ENCODE measurements around the gene CEP78. TPM values are rescaled to one million over a fixed set of nuclear protein-coding genes. Genes with fewer than 3 reads are reported as not detected.

Gene CEP78
- total and polyA plus RNA-seq, 10 donors, result 7.1 to 20.1 (median 16.2) TPM

DNA sequence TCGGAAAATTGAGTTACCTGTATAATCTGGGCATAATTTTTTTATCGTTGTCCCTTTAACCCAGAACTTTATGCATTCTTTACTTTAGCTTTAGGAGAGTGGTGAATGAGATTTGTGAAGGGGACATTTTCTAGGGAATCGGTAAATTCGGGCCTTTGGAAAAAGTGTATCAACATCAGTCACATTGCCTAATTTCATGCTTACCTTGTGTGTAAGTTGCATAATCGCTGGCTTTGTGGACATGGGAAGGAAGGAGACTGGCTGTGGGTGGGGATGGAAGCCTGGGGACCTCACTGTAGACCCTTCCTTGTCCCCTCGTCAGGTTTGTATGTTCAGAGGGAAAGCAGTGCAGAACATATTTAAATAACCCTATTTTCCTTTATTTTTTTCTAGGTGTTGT is 64.3 kb downstream of the CEP78 start:
- peaks cover 0 to 28% (median 2%) of the 10 kb centered on the region in 6 donors for H3K36me3 ChIP-seq
- H3K27ac ChIP-seq, result no peak overlapping the region
- TF ChIP-seq POLR2AphosphoS5 (IDR thresholded peaks at IDR 0.05) (no peak), POLR2A (IDR thresholded peaks at IDR 0.05) (no peak)
- TF ChIP-seq, protein P1, sequence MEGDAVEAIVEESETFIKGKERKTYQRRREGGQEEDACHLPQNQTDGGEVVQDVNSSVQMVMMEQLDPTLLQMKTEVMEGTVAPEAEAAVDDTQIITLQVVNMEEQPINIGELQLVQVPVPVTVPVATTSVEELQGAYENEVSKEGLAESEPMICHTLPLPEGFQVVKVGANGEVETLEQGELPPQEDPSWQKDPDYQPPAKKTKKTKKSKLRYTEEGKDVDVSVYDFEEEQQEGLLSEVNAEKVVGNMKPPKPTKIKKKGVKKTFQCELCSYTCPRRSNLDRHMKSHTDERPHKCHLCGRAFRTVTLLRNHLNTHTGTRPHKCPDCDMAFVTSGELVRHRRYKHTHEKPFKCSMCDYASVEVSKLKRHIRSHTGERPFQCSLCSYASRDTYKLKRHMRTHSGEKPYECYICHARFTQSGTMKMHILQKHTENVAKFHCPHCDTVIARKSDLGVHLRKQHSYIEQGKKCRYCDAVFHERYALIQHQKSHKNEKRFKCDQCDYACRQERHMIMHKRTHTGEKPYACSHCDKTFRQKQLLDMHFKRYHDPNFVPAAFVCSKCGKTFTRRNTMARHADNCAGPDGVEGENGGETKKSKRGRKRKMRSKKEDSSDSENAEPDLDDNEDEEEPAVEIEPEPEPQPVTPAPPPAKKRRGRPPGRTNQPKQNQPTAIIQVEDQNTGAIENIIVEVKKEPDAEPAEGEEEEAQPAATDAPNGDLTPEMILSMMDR (IDR thresholded peaks at IDR 0.05 in 8 of 11, conservative IDR thresholded peaks at IDR 0.05 in 3 of 11), result no peak
- intact Hi-C loops (cut with DNase I; ENCODE audit: low total_unique reads), result no loop called here
- DNase-seq, result no peak
- H3K4me3 ChIP-seq, result no peak overlapping the region
- H3K9me3 ChIP-seq, result no peaks in the 10 kb centered on the region
- peaks cover 4 to 33% (median 27%) of the 10 kb centered on the region in 6 donors for H3K4me1 ChIP-seq
- peaks cover 0 to 54% (median 26%) of the 10 kb centered on the region in 7 donors for H3K27me3 ChIP-seq (replicated peaks in 1 of 7)
- WGBS, 5 donors, result 90 to 98% (median 96%) methylated on average over 6 of the region's 6 CpGs

DNA sequence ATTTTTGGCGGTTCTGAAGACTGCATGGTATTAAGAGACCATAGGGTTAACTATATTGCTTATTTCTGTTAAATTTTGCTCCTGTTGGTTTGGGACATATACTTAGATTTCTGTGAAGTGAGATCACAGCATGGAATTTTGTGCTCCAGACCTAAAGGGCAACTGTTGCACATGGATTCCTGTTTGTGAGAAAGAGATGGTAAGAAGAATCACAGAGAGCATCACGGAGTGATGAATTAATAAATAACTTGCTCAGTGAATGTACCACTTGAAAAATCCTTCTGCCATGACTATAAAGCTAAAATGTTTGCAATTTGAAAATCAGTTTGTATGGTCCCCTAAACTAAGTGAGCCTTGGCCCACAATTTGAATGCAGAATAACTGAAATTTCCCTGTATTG is 65.6 kb downstream of the CEP78 start:
- no peak overlapping the region for H3K4me3 ChIP-seq

DNA sequence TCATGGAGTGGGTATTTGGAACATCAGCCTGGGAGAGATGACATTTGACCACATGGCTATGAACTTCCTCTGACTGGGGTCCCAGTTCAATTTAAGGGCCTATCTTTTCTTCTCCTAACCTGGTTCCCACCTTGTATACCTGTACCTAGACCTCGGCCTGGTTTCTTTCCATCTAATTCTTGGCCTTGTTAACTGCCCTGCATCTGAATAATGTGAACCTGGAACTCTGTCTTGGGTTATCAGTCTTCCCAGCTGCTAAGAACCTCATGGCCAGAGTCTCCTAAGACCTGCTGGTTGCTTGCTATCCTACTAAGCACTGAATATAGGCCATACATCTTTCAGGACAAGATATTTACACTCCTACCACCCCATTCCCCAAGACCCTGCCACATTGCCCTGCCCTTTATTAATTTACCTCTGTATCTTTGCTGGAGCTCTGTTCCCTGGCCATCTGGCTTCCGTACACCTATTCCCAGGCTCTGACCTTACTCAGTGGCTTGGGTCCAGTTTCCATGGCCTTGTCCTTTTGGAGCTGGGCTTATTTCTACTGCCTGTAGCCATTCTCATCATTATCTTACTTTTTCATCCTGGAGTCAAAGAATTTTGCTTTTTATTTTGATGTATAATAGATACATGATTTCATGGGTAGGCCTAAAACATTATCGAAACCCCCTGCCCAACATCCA is 67.6 kb downstream of the CEP78 start:
- no peaks in the 10 kb centered on the region for H3K9me3 ChIP-seq
- peaks cover 0 to 26% (median 11%) of the 10 kb centered on the region in 7 donors for H3K27me3 ChIP-seq (replicated peaks in 1 of 7)
- peaks cover 0 to 4% (median 1%) of the 10 kb centered on the region in 6 donors for H3K4me1 ChIP-seq
- TF ChIP-seq POLR2A (IDR thresholded peaks at IDR 0.05) (no peak), POLR2AphosphoS5 (IDR thresholded peaks at IDR 0.05) (no peak)
- TF ChIP-seq, protein P1 (IDR thresholded peaks at IDR 0.05 in 8 of 11, conservative IDR thresholded peaks at IDR 0.05 in 3 of 11), result no peak
- H3K4me3 ChIP-seq, result no peak overlapping the region
- WGBS, 5 donors, result 85 to 99% (median 94%) methylated on average over 3 of the region's 3 CpGs
- DNase-seq, result no peak
- H3K27ac ChIP-seq, result no peak overlapping the region
- peaks cover 0 to 61% (median 7%) of the 10 kb centered on the region in 6 donors for H3K36me3 ChIP-seq
- intact Hi-C loops (cut with DNase I; ENCODE audit: low total_unique reads), result no loop called here

More for the DNA sequence above, 65.6 kb downstream of the CEP78 start:
- Histone ChIP-seq H3K27ac (no peak overlapping the region), H3K27me3 (replicated peaks in 1 of 7) (peaks cover 0 to 47% (median 26%) of the 10 kb centered on the region in 7 donors), H3K4me1 (peaks cover 4 to 24% (median 22%) of the 10 kb centered on the region in 6 donors), H3K9me3 (no peaks in the 10 kb centered on the region), H3K36me3 (peaks cover 0 to 40% (median 7%) of the 10 kb centered on the region in 6 donors)
- TF ChIP-seq POLR2AphosphoS5 (IDR thresholded peaks at IDR 0.05) (no peak), POLR2A (IDR thresholded peaks at IDR 0.05) (no peak)
- TF ChIP-seq, protein P1 (IDR thresholded peaks at IDR 0.05 in 8 of 11, conservative IDR thresholded peaks at IDR 0.05 in 3 of 11), result no peak
- intact Hi-C loops (cut with DNase I; ENCODE audit: low total_unique reads), result no loop called here
- 90 to 98% (median 94%) methylated on average over 2 of the region's 2 CpGs for whole genome bisulfite sequencing, 5 donors
- DNase-seq, result no peak

DNA sequence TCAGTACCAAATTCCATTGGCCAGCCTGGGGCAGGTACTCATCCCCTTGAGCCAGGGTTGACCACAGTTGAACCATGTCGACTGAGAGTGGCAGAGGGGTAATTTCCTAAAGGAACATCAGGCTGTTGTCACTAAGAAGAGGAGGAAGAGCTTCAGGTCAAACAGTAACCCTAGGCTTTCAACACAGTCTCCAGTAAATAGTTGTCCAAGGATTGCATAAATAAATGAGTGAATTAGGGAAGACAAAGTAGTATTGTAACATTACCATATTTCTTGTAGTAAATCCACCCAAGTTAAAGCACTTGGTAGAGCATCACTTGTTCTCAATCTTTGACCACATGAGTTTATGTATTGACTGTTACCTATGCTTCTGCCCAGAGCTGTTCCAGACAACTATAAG is 68.5 kb downstream of the CEP78 start:
- Histone ChIP-seq H3K27me3 (replicated peaks in 1 of 7) (peaks cover 0 to 18% (median 5%) of the 10 kb centered on the region in 7 donors), H3K4me1 (no peaks in the 10 kb centered on the region), H3K4me3 (no peak overlapping the region), H3K36me3 (peaks cover 0 to 69% (median 7%) of the 10 kb centered on the region in 6 donors), H3K27ac (no peak overlapping the region), H3K9me3 (no peaks in the 10 kb centered on the region)
- intact Hi-C loops (cut with DNase I; ENCODE audit: low total_unique reads), result no loop called here
- DNase-seq, result no peak
- 43 to 81% (median 64%) methylated on average over 1 of the region's 1 CpG for WGBS, 5 donors
- TF ChIP-seq, protein P1 (IDR thresholded peaks at IDR 0.05 in 8 of 11, conservative IDR thresholded peaks at IDR 0.05 in 3 of 11), result no peak
- TF ChIP-seq POLR2A (IDR thresholded peaks at IDR 0.05) (no peak), POLR2AphosphoS5 (IDR thresholded peaks at IDR 0.05) (no peak)
